ENCODE results near the gene STAT3.

GRCh38 chr17:42266462-42266861 is 121.8 kb downstream of the STAT3 start:
- TF ChIP-seq CTCF (conservative IDR thresholded peaks at IDR 0.05; ENCODE audit: low read length): no peak
- no peak for TF ChIP-seq EZH2phosphoT487 (IDR thresholded peaks at IDR 0.05; ENCODE audit: borderline replicate concordance, low read depth, low read length)
